Measurements from ENCODE around the gene TESPA1.
A peak's percentile ranks its signal among the peaks of the same experiment; 100 is the strongest.

Gene TESPA1, protein sequence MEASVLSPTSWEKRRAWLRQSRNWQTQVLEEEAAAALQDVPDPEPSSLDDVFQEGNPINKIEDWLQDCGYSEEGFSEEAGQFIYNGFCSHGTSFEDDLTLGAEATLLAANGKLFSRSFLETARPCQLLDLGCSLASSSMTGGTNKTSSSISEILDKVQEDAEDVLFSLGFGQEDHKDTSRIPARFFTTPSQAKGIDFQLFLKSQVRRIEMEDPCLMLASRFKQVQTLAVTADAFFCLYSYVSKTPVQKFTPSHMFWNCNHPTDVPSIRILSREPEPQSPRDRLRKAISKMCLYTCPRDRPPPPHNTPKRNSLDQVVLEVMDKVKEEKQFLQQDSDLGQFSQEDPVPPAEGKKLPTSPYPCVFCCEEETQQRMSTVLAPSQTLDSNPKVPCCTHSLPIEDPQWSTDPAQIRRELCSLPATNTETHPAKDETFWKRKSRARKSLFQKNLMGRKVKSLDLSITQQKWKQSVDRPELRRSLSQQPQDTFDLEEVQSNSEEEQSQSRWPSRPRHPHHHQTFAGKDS

GRCh38 chr12:54984658-54985376 lies at the start of gene TESPA1:
TESPA1 (minus strand) TSS chr12:54984762; CDS start chr12:54974562, 10,200 bp downstream.
- DNase-seq (ENCODE audit: low read depth in 2 of 2) = peak; percentile 58 to 80

- DNase-seq (ENCODE audit: low read depth in 2 of 2) = no peak
Observed at GRCh38 chr12:55034218-55034617, 49.7 kb upstream of the TESPA1 start.

DNA sequence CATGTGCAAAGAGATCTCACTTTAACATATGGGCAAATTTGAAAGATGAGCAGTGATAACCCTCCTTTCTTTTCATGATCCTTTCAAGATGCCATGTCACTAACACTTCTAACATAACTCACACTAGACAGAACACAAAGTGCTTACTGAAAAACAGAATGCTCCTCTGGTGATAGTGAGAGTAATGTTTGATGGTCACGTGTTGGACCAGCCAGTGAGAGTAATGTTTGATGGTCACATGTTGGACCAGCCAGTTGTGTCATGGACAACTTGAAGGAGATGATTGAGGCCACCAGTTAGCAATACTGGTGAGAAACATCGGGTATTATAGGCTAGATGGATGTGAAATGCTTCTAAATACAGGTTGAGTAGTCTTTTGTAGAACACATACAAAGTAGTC lies 40.9 kb upstream of the TESPA1 start:
- no peak for DNase-seq (ENCODE audit: low read depth in 2 of 2)

DNA sequence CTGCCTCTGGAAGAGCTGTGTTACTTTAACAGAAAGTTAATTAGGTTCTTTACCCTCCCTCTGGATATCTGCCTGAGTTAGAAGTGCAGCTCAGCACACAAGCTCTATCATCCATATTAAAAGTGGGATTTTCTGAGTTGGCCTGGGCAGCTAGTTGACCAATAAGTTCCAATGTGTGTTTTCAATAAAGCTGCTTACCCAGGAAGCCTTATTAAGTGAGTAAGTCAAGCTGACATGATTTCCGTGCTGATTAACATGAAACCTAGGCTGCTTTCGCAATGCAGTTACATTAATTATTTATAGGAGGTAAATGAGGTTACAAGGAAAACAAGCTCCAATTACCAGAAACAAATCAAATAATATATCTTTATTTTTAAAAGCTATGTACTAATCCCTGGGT lies 40.0 kb upstream of the TESPA1 start:
- DNase-seq (ENCODE audit: low read depth in 2 of 2) = no peak

DNA sequence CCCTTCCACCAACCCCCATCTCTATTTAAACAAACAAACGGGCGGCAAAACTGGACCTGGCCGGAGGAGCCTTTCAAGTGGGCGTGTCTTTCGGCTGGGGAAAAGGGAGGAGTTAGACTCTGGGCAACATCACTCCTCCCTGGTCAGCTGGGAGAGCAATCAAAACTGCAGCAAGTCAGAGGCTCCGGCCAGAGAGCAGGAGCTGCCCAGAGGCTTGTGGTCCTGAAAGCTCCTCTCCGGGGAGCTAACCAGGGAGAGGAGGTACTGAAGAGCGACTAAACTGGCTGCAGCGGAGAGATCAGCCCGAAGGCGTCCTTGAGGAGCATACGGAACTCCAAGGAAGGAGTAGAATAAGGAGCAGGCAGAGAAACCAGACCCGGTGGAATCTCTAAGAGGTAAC lies 35.2 kb upstream of the TESPA1 start, which contains the start of gene NEUROD4:
Gene NEUROD4 (plus strand): TSS at position 191 of the 400 bp plus-strand sequence. CDS start 6,466 bp downstream, outside the sequence.
- DNase-seq (ENCODE audit: low read depth in 2 of 2) = no peak

DNA sequence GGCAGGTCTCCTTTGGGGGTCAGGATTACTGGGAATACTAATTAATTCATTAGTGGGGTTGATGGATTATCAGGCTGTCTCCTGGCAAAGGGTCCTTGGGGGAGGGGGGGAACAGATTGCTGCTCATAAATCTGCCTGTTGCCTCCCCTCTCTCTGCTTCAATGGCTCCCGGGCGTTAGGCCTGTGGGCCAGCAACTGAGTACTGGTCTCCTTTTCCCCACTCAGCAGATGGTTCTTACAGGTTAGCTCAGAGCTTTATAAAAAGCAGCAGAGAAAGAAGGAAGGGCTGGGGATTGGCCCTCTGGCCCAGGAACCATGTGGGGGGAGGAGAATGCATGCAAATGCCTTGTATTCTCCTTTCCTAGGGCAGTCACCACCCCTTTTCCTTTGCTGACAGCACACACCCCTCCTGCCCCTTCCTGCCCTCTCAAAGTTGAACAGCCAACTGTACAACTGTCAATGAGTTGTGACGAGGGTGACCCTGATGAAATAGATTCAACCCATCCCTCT lies 32.9 kb upstream of the TESPA1 start:
- DNase-seq (ENCODE audit: low read depth in 2 of 2) = no peak

GRCh38 chr12:55008944-55009585 lies 24.5 kb upstream of the TESPA1 start:
- no peak for DNase-seq (ENCODE audit: low read depth in 2 of 2)

- DNase-seq (ENCODE audit: low read depth in 2 of 2) = no peak
Observed at GRCh38 chr12:55002355-55002754, 17.8 kb upstream of the TESPA1 start.

DNA sequence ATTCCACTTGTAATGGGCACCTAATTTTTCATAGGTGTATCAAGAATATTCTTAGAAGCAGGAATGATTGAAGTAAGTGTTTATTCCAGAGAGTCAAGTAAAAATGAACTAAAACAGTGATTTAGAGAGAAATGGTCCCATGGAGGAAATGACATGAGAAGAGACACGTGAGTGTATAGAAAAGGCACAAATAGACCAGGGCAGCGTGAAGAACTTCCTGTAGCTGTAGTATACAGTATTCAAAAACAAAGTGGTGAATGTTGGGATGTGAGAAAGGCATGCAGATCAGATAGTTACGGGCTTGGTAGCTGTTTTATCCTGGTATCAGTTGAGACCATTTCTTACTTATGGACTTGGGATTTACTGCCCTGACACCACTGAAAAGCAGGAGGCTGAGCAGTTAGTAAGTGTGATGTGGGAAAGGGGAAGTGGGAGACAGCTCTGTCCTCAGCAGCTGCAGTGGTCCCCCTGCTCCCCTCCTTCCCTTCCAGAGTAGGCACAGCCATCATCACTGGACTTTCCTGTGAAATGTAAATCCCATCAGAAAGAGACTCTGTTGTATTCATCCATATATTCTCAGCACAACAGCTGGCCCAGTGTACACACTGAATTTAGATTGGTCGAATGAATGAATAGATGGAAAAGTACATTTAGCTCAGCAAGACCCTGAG lies 16.8 kb upstream of the TESPA1 start:
- DNase-seq (ENCODE audit: low read depth in 2 of 2) = no peak

DNA sequence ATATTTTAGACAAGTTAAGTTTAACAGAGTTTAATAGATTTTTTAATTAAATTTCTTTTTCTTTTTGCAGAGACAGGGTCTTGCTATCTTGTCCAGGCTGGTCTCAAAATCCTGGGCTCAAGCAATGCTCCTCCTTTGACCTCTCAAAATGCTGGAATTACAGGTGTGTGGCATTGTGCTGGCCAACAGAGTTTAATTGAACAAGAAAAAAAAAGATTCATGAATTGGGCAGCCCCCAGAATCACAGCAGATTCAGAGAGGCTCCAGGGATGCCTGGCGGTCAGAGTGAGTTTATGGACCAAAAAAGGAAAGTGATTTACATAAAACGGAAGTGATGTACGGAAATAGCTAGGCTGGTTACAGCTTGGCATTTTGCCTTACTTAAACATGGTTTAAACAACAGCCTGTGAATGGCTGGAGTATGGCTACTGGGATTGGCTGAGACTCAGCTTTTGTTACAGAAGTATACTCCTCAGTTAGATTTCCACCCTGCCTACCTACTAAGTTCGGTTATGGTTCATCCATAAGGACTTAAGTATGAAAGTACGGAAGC lies 14.5 kb upstream of the TESPA1 start:
- no peak for DNase-seq (ENCODE audit: low read depth in 2 of 2)

GRCh38 chr12:54997929-54998522 lies 13.5 kb upstream of the TESPA1 start:
- DNase-seq (ENCODE audit: low read depth in 2 of 2) = no peak

DNA sequence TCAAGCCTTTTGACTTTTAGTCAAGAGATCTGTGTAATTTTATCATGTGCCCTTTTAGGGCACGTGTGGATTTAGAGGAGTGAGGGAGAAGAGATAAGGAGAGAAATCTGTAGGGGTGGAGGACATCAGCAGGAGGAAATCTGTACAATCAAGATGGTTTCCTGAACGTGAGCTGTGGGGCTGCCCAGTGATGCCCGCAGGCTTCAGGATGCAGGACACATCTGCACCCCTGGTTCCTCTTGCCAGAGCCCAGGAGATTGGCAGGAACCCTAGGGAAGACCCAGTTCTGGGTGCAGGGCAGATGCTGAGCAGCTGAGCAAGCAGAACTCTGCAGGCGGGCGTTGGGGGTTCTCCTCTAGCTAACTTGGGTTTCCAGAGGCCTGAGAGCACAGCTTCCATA lies 11.6 kb upstream of the TESPA1 start:
- no peak for DNase-seq (ENCODE audit: low read depth in 2 of 2)

GRCh38 chr12:54993181-54993835 lies 8.7 kb upstream of the TESPA1 start:
- peak in 1 of 2 donors; percentile 36 for DNase-seq (ENCODE audit: low read depth in 2 of 2)

DNA sequence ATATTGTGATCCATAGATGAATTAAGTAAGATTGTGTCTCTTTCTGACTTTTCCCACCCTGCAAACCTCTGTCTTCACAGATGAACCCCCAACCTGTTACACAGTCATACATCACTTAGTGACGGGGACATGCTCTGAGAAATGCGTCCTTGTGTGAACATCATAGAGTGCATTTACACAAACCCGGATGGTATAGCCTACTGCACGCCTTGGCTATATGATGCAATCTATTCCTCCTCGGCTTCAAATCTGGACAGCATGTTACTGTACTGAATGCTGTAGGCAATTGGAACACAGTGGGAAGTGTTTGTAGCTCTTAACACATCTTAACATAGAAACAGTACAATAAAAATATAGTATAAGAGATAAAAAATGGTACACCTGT lies 7.4 kb upstream of the TESPA1 start:
- no peak for DNase-seq (ENCODE audit: low read depth in 2 of 2)

DNA sequence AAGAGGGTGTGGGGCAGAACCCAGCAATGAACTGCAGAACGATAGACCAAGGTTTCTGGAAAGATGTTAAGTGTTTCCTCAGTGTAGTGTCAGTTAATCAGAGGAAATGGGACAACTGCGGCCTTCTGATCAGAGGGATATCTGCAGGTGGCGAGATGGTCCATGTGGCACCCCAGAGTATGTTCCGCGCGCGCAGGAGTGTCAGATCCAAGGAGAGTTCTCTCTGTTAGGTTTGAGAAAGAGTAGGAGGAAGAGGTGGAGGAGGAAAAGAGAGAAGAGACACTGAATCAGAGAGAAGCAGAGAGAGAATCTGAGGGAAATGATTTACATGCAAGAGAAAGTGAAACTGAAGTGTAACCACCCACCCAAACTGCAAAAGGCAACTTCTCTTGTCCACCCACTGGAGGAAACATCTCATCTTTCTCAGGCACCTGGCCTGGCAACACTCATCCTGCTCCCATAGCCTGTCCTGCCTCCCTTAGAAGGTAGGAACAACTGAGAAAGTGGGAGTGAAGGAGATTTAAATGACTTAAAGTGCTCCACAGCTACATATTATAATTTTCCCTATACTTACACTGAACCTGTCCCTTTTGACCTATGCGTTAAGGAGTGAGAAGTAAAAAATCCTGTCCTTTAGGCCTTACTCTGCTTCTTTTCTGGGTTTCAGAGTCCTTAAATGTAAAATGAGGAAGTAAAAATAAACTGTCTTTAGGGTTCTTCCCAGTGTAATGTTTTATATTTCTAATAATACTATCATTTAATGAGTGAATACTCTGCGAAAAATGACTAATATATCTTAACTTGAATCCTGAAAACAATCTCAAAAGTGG lies 6.8 kb upstream of the TESPA1 start:
- peak in 1 of 2 donors; percentile 26 for DNase-seq (ENCODE audit: low read depth in 2 of 2)

GRCh38 chr12:54989829-54990228 lies 5.3 kb upstream of the TESPA1 start:
- no peak for DNase-seq (ENCODE audit: low read depth in 2 of 2)

DNA sequence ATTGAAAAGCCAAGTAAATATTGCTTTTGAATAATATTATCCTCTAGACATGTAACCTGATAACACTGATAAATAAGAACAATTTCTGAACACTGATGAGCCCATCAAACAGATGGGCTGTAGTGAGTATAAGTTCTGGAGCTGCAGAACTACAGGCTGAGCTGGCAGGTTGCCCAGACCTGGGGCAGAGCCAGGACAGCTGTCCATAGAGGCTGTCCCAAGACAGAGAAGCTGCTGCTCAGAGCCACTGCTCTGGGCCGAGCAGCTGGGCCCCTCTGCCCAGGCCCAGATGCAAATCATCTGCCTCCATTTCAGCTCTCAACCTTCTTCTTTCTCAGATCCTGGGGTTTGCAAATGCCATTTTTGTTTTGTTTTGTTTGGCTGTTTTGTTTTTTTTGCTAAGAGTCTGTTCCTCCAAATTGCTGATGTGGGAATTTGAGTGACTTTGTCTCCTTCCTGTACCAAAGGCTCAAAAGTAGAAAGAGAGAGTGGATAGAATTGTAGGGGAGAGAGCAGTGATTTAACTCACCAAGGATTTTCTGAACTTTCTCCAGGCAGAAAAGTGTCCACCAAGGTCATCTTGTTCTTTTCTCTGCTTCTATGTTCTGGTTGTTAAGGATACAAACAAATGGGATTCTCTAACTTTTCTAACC lies 4.0 kb upstream of the TESPA1 start:
- no peak for DNase-seq (ENCODE audit: low read depth in 2 of 2)

- DNase-seq (ENCODE audit: low read depth in 2 of 2) = no peak
Observed at GRCh38 chr12:54987611-54988231, 3.2 kb upstream of the TESPA1 start.

Measured in stimulated activated CD8-positive, alpha-beta memory T cell treated with anti-CD3 and anti-CD28 coated beads, Interleukin-15, amount 100 ng/mL, for 4 hours (primary cell).